ENCODE measurements around the gene SPATA20.

Gene SPATA20

DNA sequence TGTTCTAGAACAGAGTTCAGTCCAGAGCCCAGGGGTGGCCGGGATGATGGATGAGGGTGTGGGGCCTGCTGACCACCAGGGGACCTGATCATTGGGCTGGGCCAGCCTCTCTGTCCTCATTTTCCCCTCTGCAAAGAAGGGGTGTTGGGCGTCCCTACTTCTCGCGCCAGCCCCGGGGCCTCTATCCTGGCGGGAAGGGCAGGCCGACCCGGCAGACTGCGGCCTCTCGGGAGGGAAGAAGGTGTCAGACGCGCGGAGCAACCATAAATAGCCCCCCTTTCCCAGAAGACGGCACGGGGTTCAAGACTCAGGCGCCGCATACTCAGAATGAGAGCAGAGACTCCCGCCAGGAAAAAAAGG, 11.6 kb downstream of the SPATA20 start:
- H3K27ac ChIP-seq (ENCODE audit: low read length) = no peak overlapping the region
- TF ChIP-seq EZH2 (IDR thresholded peaks at IDR 0.05; ENCODE audit: borderline replicate concordance, low read depth, low read length, severe bottlenecking) = no peak
- TF ChIP-seq, protein P1, sequence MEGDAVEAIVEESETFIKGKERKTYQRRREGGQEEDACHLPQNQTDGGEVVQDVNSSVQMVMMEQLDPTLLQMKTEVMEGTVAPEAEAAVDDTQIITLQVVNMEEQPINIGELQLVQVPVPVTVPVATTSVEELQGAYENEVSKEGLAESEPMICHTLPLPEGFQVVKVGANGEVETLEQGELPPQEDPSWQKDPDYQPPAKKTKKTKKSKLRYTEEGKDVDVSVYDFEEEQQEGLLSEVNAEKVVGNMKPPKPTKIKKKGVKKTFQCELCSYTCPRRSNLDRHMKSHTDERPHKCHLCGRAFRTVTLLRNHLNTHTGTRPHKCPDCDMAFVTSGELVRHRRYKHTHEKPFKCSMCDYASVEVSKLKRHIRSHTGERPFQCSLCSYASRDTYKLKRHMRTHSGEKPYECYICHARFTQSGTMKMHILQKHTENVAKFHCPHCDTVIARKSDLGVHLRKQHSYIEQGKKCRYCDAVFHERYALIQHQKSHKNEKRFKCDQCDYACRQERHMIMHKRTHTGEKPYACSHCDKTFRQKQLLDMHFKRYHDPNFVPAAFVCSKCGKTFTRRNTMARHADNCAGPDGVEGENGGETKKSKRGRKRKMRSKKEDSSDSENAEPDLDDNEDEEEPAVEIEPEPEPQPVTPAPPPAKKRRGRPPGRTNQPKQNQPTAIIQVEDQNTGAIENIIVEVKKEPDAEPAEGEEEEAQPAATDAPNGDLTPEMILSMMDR (IDR thresholded peaks at IDR 0.05; ENCODE audit: borderline replicate concordance, extremely low read depth, low read length, poor library complexity, severe bottlenecking) = no peak
- H3K9ac ChIP-seq (ENCODE audit: low read depth, low read length) = no peak overlapping the region
- no peak overlapping the region for H2AFZ ChIP-seq (ENCODE audit: low read depth, low read length)
- peaks cover 15% of the 10 kb centered on the region for H3K27me3 ChIP-seq (ENCODE audit: insufficient read depth, low read length, poor library complexity)
- H3K4me3 ChIP-seq (ENCODE audit: low read depth in 1 of 2, low read length in 2 of 2) = no peak overlapping the region
- no peaks in the 10 kb centered on the region for H3K79me2 ChIP-seq (ENCODE audit: insufficient read depth, low read length)
- DNase-seq (no peak), ATAC-seq (ENCODE audit: insufficient read depth, low read depth) (no peak)
- H3K9me3 ChIP-seq (ENCODE audit: insufficient read depth, low read length, severe bottlenecking) = no peaks in the 10 kb centered on the region
- peaks cover 7% of the 10 kb centered on the region; the same call in 1 of the 2 replicates for H4K20me1 ChIP-seq (ENCODE audit: insufficient read depth, low read length)
- no peaks in the 10 kb centered on the region for H3K4me1 ChIP-seq (ENCODE audit: insufficient read depth, low read length)
- no peaks in the 10 kb centered on the region for H3K36me3 ChIP-seq (ENCODE audit: insufficient read depth, low read length)
- no peak overlapping the region for H3K4me2 ChIP-seq (ENCODE audit: insufficient read depth, low read length)

DNA sequence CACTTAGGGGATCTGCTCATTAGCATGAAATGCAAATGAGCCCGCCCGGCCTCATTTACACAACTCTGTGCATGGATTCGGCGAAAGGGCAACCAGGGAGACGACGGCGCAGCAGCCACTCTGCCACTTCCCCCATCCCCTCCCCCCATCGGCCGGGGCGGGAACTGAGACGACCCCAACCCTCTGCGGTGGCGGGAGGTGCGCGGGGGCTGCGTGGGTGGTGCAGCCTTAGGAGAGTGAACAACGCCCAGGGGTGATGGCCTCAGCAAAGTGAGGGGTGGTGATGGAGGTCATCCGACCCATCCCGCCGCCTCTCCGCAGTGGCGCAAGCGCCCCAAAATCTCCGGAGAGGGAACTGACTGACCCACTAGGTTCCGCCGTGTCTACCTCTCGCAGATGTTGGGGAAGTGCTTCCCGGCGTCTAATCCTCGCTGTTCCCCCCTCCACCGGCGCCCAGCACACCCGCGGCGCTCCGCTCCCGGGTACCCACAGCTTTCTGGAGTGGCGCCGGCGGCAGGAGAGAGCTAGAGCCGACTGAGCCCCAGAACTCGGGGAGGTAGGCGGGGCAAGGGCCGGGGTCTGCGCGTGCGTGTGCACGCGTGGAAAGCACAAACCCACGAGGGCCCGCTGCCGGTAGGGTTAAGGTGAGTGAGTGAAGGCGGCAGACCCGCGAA, 12.1 kb downstream of the SPATA20 start:
- no peaks in the 10 kb centered on the region for H3K36me3 ChIP-seq (ENCODE audit: insufficient read depth, low read length)
- no peak for ATAC-seq (ENCODE audit: insufficient read depth, low read depth)
- TF ChIP-seq EZH2 (IDR thresholded peaks at IDR 0.05; ENCODE audit: borderline replicate concordance, low read depth, low read length, severe bottlenecking) = no peak
- TF ChIP-seq, protein P1 (IDR thresholded peaks at IDR 0.05; ENCODE audit: borderline replicate concordance, extremely low read depth, low read length, poor library complexity, severe bottlenecking) = no peak
- H3K79me2 ChIP-seq (ENCODE audit: insufficient read depth, low read length) = no peaks in the 10 kb centered on the region
- peaks cover 9% of the 10 kb centered on the region; the same call in 1 of the 2 replicates for H4K20me1 ChIP-seq (ENCODE audit: insufficient read depth, low read length)
- no peaks in the 10 kb centered on the region for H3K4me1 ChIP-seq (ENCODE audit: insufficient read depth, low read length)
- no peaks in the 10 kb centered on the region for H3K9me3 ChIP-seq (ENCODE audit: insufficient read depth, low read length, severe bottlenecking)
- no peak overlapping the region for H2AFZ ChIP-seq (ENCODE audit: low read depth, low read length)
- H3K4me2 ChIP-seq (ENCODE audit: insufficient read depth, low read length) = no peak overlapping the region
- H3K9ac ChIP-seq (ENCODE audit: low read depth, low read length) = no peak overlapping the region
- no peak overlapping the region for H3K4me3 ChIP-seq (ENCODE audit: low read depth in 1 of 2, low read length in 2 of 2)
- no peak for DNase-seq
- H3K27ac ChIP-seq (ENCODE audit: low read length) = no peak overlapping the region
- peaks cover 20% of the 10 kb centered on the region for H3K27me3 ChIP-seq (ENCODE audit: insufficient read depth, low read length, poor library complexity)

DNA sequence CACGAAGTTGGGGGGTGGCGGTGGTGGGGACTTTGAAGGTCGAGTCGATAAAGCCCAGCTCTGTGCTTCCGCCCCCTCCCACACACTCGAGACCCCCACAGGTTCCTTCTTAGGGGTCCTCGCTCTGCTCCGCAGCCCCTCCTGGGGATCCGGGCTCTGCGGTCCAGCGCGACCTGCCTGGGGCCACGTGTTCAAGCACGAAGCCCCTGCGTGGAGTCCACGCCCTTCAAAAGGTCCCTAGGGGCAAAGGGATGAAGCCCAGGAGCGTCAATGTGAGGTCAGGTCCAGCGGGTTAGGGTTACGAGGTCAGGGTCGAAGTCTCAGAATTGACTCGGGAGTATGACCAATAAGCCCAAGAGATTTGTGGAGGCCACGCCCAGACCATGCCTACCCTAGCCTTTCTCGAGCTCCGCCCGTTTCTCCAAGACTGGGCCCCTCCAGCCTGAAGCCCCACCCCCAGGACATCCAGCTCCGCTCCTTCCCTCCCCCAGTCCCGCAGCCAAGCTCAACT, 12.8 kb downstream of the SPATA20 start:
- ATAC-seq (ENCODE audit: insufficient read depth, low read depth) = no peak

DNA sequence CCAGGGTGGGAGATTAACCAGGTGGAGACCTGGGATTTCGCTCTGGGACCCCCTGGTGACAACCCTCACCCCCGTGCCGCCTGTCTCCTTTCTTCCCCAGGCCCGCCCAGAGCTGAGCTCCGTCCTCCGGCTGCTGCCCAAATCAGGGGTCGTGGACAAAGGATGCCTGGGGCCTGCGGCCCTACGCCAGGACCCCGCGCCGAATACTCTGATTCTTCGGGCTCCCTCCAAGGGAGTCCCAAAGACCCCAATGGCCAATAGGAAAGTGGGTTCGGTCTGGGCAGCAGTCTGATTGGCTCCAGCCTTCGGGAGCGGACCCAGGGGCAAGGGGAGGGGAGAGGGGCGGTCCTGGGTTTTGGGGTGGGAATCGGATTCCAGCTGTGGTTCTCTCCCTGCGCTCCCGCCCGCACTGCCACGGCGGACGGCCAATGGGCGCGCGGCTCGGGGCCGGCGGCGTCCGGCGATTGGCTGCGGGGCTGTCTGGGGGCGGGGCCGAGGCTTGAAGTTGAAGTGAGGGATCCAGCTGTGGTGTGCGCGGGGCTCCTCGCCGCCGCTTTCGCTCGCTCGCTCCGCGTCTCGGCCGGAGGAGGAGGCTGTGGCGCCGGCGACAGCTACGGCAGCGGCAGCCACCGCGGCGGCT, 13.3 kb downstream of the SPATA20 start, which contains the start of gene CACNA1G:
CACNA1G (plus strand) TSS at position 531 of the 640 bp plus-strand sequence. CDS start 745 bp downstream, outside the sequence.
- no peak within 1 kb of the TSS for H3K9ac ChIP-seq (ENCODE audit: low read depth, low read length)
- DNase-seq = peak; percentile 61
- ATAC-seq (ENCODE audit: insufficient read depth, low read depth) = peak; percentile 73
- H3K27ac ChIP-seq (ENCODE audit: low read length) = no peak within 1 kb of the TSS
- TF ChIP-seq EZH2 (IDR thresholded peaks at IDR 0.05; ENCODE audit: borderline replicate concordance, low read depth, low read length, severe bottlenecking) = no peak
- TF ChIP-seq, protein P1 (IDR thresholded peaks at IDR 0.05; ENCODE audit: borderline replicate concordance, extremely low read depth, low read length, poor library complexity, severe bottlenecking) = no peak
- H3K79me2 ChIP-seq (ENCODE audit: insufficient read depth, low read length) = no peaks in the 10 kb centered on the region
- no peak within 1 kb of the TSS for H2AFZ ChIP-seq (ENCODE audit: low read depth, low read length)
- peaks cover 9% of the 10 kb centered on the region; the same call in 1 of the 2 replicates for H4K20me1 ChIP-seq (ENCODE audit: insufficient read depth, low read length)
- peaks cover 21% of the 10 kb centered on the region for H3K27me3 ChIP-seq (ENCODE audit: insufficient read depth, low read length, poor library complexity)
- no peaks in the 10 kb centered on the region for H3K4me1 ChIP-seq (ENCODE audit: insufficient read depth, low read length)
- no peaks in the 10 kb centered on the region for H3K9me3 ChIP-seq (ENCODE audit: insufficient read depth, low read length, severe bottlenecking)
- no peaks in the 10 kb centered on the region for H3K36me3 ChIP-seq (ENCODE audit: insufficient read depth, low read length)
- no peak within 1 kb of the TSS for H3K4me3 ChIP-seq (ENCODE audit: low read depth in 1 of 2, low read length in 2 of 2)
- no peak within 1 kb of the TSS for H3K4me2 ChIP-seq (ENCODE audit: insufficient read depth, low read length)

More for the DNA sequence above, 12.8 kb downstream of the SPATA20 start:
- peaks cover 21% of the 10 kb centered on the region for H3K27me3 ChIP-seq (ENCODE audit: insufficient read depth, low read length, poor library complexity)
- H3K4me1 ChIP-seq (ENCODE audit: insufficient read depth, low read length) = no peaks in the 10 kb centered on the region
- no peak overlapping the region for H3K4me3 ChIP-seq (ENCODE audit: low read depth in 1 of 2, low read length in 2 of 2)
- no peak overlapping the region for H3K27ac ChIP-seq (ENCODE audit: low read length)
- no peaks in the 10 kb centered on the region for H3K36me3 ChIP-seq (ENCODE audit: insufficient read depth, low read length)
- H3K4me2 ChIP-seq (ENCODE audit: insufficient read depth, low read length) = no peak overlapping the region
- H2AFZ ChIP-seq (ENCODE audit: low read depth, low read length) = no peak overlapping the region
- H4K20me1 ChIP-seq (ENCODE audit: insufficient read depth, low read length) = peaks cover 9% of the 10 kb centered on the region; the same call in 1 of the 2 replicates
- H3K79me2 ChIP-seq (ENCODE audit: insufficient read depth, low read length) = no peaks in the 10 kb centered on the region
- H3K9ac ChIP-seq (ENCODE audit: low read depth, low read length) = no peak overlapping the region
- TF ChIP-seq EZH2 (IDR thresholded peaks at IDR 0.05; ENCODE audit: borderline replicate concordance, low read depth, low read length, severe bottlenecking) = no peak
- no peak for DNase-seq
- H3K9me3 ChIP-seq (ENCODE audit: insufficient read depth, low read length, severe bottlenecking) = no peaks in the 10 kb centered on the region
